Fibroblast of pulmonary artery (primary cell): ENCODE results near the gene CLCN4.

Experiments
- DNase-seq: peaks from one replicate; pipeline ENCODE4 v3.0.0-alpha.2; 2010; ENCODE audit warnings: low read depth
- H3K4me3 ChIP-seq: replicated peaks from 2 replicates; pipeline ENCODE4 v1.5.1; 2011; ENCODE audit warnings: low read depth, mild to moderate bottlenecking, control low read depth, low read length, moderate library complexity
- CTCF ChIP-seq: IDR thresholded peaks from 2 replicates; pipeline ENCODE4 v1.5.1; 2011; ENCODE audit warnings: mild to moderate bottlenecking, control low read depth, low read length, inconsistent platforms; ENCODE audit errors: missing control alignments

Gene CLCN4

DNA sequence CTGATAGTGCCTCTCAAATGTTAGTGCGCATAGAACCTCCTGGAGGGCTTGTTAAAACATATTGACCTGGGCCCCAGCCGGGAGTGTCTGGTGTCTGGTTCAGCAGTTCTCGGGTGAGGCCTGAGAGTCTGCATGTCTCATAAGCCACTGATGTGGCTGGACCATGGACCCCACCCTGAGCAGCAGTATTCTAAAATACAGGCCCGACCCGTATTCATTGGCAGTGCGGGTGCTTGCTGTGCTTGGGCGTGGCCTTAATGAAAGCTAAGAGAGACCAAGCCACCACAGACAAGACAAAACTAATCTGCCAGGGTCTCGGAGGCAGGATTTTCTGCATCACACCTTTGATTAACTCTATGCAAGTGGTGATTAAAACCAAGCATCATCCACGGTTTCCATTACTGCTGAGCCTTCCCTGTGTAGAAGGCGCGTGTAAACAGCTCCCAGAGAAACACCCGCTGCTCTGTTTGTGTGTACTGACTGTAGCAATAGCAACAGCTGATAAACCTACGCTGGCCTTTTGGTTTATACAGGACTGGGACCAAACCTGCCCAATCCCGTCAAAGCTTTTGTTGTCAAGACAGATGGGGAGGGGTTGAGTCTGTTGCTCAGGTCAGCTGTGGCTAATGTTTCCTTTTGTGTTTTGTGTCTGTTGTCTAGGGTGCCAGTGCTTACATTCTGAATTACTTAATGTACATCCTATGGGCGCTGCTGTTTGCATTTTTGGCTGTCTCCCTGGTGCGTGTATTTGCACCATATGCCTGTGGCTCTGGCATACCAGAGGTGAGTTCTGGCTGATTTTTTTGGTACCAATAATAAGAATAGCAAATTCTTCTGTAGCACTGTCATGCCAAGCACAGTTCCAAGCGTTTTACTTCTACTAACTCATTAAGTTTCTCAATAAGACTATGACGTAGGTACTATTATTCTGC is 40.8 kb downstream of the CLCN4 start:
- no peak for TF ChIP-seq CTCF
- no peak overlapping the region for H3K4me3 ChIP-seq
- peak; percentile 9 for DNase-seq

GRCh38 chrX:10198254-10198653 is 41.5 kb downstream of the CLCN4 start:
- no peak for TF ChIP-seq CTCF
- no peak overlapping the region for H3K4me3 ChIP-seq
- DNase-seq: peak; percentile 20

DNA sequence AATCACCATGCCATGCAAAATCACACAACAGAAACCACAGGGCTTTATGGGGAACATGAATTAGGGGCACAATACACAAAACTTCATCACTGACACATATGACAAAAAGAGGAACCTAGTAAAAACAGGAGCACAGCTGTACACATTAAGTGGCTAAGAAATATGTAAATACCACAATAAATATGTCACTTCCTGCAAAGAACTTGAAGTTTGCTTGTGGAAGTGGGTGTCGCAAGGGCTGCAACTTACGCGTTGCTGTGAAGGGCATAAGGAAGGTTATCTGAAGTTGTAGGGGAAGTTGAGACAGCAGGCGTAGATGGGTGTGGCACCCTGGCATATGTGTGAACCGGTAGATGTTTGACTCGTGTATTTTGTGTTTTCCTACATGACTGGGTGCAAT is 42.4 kb downstream of the CLCN4 start:
- DNase-seq: peak; percentile 84
- no peak for TF ChIP-seq CTCF
- H3K4me3 ChIP-seq: no peak overlapping the region

DNA sequence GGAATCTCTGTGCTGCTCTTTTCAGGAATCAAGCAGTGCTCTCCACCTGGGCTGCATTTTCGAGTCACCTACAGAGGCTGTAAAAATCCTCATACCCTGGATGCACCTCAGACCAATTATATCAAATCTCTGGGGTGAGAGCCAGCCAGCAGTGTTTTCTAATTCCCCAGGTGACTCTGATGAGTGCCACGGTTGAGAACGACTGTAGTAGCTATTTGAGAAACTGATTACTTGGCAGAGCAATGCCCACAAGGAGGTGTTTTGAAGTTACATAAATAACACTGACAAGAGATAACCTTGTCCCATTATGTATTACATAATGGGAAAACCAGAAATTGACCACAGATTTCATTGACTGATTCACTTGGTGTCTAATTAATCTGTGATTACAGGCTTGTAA is 46.8 kb downstream of the CLCN4 start:
- DNase-seq: no peak
- H3K4me3 ChIP-seq: no peak overlapping the region
- no peak for TF ChIP-seq CTCF

GRCh38 chrX:10206317-10206716 is 49.5 kb downstream of the CLCN4 start:
- no peak for TF ChIP-seq CTCF
- H3K4me3 ChIP-seq: no peak overlapping the region
- no peak for DNase-seq

- H3K4me3 ChIP-seq: no peak overlapping the region
- no peak for DNase-seq
- no peak for TF ChIP-seq CTCF
Measured at GRCh38 chrX:10208281-10208856, 51.6 kb downstream of the CLCN4 start.

DNA sequence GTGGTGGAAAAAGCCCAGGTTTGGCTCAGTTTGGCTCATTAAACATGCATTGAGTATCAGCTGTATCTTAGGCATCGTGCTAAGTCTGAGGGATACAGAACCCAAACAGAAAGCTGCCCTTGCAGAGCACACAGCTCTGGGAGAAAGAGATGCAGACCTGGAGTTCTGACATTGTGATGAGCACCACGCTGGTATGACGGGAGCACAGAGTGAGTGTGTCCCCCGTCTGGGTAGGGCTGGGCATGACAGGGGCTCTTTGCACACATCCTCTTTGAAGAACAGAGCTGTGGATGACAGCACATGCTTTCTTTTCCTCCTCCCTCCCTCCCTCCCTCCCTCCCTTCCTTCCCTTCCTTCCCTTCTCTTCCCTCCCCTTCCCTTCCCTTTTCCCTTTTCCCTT is 52.2 kb downstream of the CLCN4 start:
- DNase-seq: no peak
- H3K4me3 ChIP-seq: no peak overlapping the region
- no peak for TF ChIP-seq CTCF
